PFSK-1 (cell line): ENCODE data around the gene MAGI1.

Source experiments
- FOXP2 ChIP-seq: optimal IDR thresholded peaks from 2 replicates; pipeline ENCODE3; 2011; ENCODE audit warnings: borderline replicate concordance, control low read depth, inconsistent platforms; ENCODE audit not compliant: insufficient read depth; ENCODE audit errors: extremely low read length, extremely low read depth
- POLR2AphosphoS5 ChIP-seq: IDR thresholded peaks from 2 replicates; pipeline ENCODE4 v1.6.1; 2012; ENCODE audit warnings: low read depth, mild to moderate bottlenecking, control low read depth, low read length, moderate library complexity
- SIN3A ChIP-seq: IDR thresholded peaks from 2 replicates; pipeline ENCODE4 v1.6.1; 2012; ENCODE audit warnings: mild to moderate bottlenecking, low read length, moderate library complexity, borderline replicate concordance; ENCODE audit not compliant: insufficient read depth
- TAF1 ChIP-seq: IDR thresholded peaks from 2 replicates; pipeline ENCODE4 v1.6.1; 2012; ENCODE audit warnings: low read length, control low read depth, borderline replicate concordance; ENCODE audit not compliant: insufficient read depth
- TF ChIP-seq, protein P1 (sequence below), 2 experiments: IDR thresholded peaks; 2 replicates each; pipeline versions ENCODE4 v1.6.1 to v1.8.0; 2011 to 2012; ENCODE audit warnings: low read depth in 2 of 2, low read length in 2 of 2, control low read depth in 1 of 2, inconsistent platforms in 1 of 2, mild to moderate bottlenecking in 1 of 2, moderate library complexity in 1 of 2; ENCODE audit not compliant: insufficient read depth in 1 of 2

DNA sequence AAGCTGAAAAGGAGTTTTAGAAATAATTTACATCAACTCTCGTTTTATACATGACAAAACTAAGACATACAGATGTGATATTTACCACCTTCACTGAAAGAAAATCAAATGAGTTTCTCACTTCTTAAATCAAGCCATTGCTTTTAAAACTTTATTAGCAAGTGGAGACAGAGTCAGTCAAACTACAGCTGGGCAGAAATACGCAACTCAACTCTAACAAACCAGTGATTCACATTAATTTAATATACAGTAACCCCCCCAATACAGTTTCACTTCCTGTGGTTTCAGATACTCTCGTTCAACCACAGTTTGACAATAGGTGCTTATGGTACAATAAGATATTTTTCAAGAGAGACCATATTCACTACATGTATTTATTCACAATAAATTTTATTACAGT is 477.1 kb downstream of the MAGI1 start:
- TF ChIP-seq SIN3A (no peak), POLR2AphosphoS5 (no peak), TAF1 (no peak), FOXP2 (no peak)
- TF ChIP-seq, protein P1, sequence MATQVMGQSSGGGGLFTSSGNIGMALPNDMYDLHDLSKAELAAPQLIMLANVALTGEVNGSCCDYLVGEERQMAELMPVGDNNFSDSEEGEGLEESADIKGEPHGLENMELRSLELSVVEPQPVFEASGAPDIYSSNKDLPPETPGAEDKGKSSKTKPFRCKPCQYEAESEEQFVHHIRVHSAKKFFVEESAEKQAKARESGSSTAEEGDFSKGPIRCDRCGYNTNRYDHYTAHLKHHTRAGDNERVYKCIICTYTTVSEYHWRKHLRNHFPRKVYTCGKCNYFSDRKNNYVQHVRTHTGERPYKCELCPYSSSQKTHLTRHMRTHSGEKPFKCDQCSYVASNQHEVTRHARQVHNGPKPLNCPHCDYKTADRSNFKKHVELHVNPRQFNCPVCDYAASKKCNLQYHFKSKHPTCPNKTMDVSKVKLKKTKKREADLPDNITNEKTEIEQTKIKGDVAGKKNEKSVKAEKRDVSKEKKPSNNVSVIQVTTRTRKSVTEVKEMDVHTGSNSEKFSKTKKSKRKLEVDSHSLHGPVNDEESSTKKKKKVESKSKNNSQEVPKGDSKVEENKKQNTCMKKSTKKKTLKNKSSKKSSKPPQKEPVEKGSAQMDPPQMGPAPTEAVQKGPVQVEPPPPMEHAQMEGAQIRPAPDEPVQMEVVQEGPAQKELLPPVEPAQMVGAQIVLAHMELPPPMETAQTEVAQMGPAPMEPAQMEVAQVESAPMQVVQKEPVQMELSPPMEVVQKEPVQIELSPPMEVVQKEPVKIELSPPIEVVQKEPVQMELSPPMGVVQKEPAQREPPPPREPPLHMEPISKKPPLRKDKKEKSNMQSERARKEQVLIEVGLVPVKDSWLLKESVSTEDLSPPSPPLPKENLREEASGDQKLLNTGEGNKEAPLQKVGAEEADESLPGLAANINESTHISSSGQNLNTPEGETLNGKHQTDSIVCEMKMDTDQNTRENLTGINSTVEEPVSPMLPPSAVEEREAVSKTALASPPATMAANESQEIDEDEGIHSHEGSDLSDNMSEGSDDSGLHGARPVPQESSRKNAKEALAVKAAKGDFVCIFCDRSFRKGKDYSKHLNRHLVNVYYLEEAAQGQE (IDR thresholded peaks at IDR 0.05; ENCODE audit: insufficient read depth in 1 of 2, low read depth in 2 of 2, low read length in 2 of 2) = no peak
